CD4-positive, alpha-beta T cell (primary cell): ENCODE data around the gene SPRED2. TPM values are rescaled to one million over a fixed set of nuclear protein-coding genes. Genes with fewer than 3 reads are reported as not detected.

ENCODE experiments used
- ATAC-seq: fragments of 200-7000 bp; cut with Tn5 transposase; one replicate; pipeline ENCODE4 v1.10.0; 2022; ENCODE audit warnings: mild to moderate bottlenecking; ENCODE audit not compliant: poor library complexity
- CTCF ChIA-PET: fragments of 350-600 bp; sonication (Branson Sonifier 250); formaldehyde crosslinking; loops from one replicate; lab custom pipeline; 2021; ENCODE audit warnings: antibody characterized with exemption, inconsistent platforms; lab: Charles Lee
- POLR2A ChIA-PET: fragments of 350-600 bp; sonication (Branson Sonifier 250); formaldehyde crosslinking; loops from one replicate; lab custom pipeline; 2021; ENCODE audit warnings: antibody characterized with exemption, inconsistent platforms; lab: Charles Lee
- DNase-seq, 14 experiments: peaks; one replicate each; pipeline ENCODE4 v3.0.0-alpha.2; 2013 to 2020; ENCODE audit warnings: mixed read lengths in 2 of 14
- H3K27ac ChIP-seq, 2 donors: one replicate each; pipeline versions ENCODE4 v1.5.1 to v1.7.0; 2013; ENCODE audit warnings: low read length in 2 of 2, low read depth in 1 of 2, mild to moderate bottlenecking in 1 of 2
- H3K27me3 ChIP-seq, 2 experiments: 1 replicate in 1 of 2; 2 replicates in 1 of 2; pipeline versions ENCODE4 v1.6.1 to v1.7.0; 2013; ENCODE audit warnings: low read length in 2 of 2, control low read depth in 1 of 2, mild to moderate bottlenecking in 1 of 2, moderate library complexity in 1 of 2; ENCODE audit not compliant: insufficient read depth in 2 of 2, control insufficient read depth in 1 of 2
- H3K36me3 ChIP-seq: one replicate; pipeline ENCODE4 v1.6.1; 2013; ENCODE audit warnings: low read length, control low read depth; ENCODE audit not compliant: insufficient read depth
- H3K4me1 ChIP-seq: one replicate; pipeline ENCODE4 v1.6.1; 2013; ENCODE audit warnings: low read length, control low read depth; ENCODE audit not compliant: insufficient read depth
- H3K4me3 ChIP-seq: one replicate; pipeline ENCODE4 v1.5.1; 2013; ENCODE audit warnings: mild to moderate bottlenecking, low read length, moderate library complexity
- H3K9me3 ChIP-seq, 2 experiments: 1 replicate in 1 of 2; 2 replicates in 1 of 2; pipeline versions ENCODE4 v1.6.1 to v1.7.0; 2013; ENCODE audit warnings: low read length in 2 of 2, mild to moderate bottlenecking in 2 of 2, control low read depth in 1 of 2, moderate library complexity in 1 of 2; ENCODE audit not compliant: control insufficient read depth in 1 of 2, insufficient read depth in 1 of 2
- H3K27ac Mint-ChIP-seq: one replicate; pipeline ENCODE4 v1.8.0; 2020; ENCODE audit warnings: mixed read lengths
- H3K27me3 Mint-ChIP-seq: one replicate; pipeline ENCODE4 v1.8.0; 2021; ENCODE audit warnings: mixed read lengths
- H3K36me3 Mint-ChIP-seq: one replicate; pipeline ENCODE4 v1.8.0; 2021; ENCODE audit warnings: low read depth, mixed read lengths
- H3K4me1 Mint-ChIP-seq: one replicate; pipeline ENCODE4 v1.8.0; 2021; ENCODE audit warnings: low read depth, mixed read lengths
- H3K4me3 Mint-ChIP-seq: one replicate; pipeline ENCODE4 v1.8.0; 2020; ENCODE audit warnings: mild to moderate bottlenecking, mixed read lengths
- H3K9me3 Mint-ChIP-seq: one replicate; pipeline ENCODE4 v1.8.0; 2020; ENCODE audit warnings: mixed read lengths
- intact Hi-C, 2 experiments: fragments of 100-400 bp; cut with DNase I in 1 of 2; cut with micrococcal nuclease in 1 of 2; formaldehyde crosslinking; loops; one replicate each; pipeline versions ENCODE4 v1.15.1 to v1.9.0; 2023 to 2025; cut with DNase I, micrococcal nuclease
- total RNA-seq, 174 experiments: library from RNA in 2 of 174; stranded (reverse) in 2 of 174; gene quantifications; one replicate each; pipeline ENCODE4 v1.2.3 and lab custom pipeline; 2021 to 2026
- TF ChIP-seq, protein P1 (sequence below): fragments of 200-600 bp; IDR thresholded peaks from one replicate; pipeline ENCODE4 v1.8.0; 2022; ENCODE audit warnings: antibody characterized with exemption, mild to moderate bottlenecking

Gene SPRED2
- total RNA-seq, 2 experiments from 2014 or later: 2.5 to 2.8 TPM

DNA sequence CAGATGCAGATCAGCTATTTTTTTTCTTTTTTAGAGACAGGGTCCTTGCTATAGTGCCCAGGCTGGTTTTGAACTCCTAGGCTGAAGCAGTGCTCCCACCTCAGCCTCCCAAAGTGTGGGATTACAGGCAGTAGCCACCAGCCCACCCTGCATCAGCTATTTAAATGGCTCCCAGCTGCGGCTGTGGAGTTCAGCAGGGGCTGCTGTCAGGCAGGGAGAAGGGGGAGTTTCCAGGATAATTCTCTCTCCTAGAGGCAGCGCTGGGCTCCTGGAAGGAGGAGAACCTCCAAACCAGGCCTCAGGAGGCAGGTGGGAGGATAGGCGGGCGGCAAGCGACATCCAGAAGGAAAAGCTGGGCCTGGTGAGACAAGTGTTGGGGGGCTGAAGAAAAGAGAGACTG, 139.0 kb downstream of the SPRED2 start:
- Histone ChIP-seq H3K27ac (no peak overlapping the region), H3K4me1 (no peaks in the 10 kb centered on the region), H3K9me3 (no peaks in the 10 kb centered on the region), H3K4me3 (no peak overlapping the region), H3K27me3 (no peaks in the 10 kb centered on the region), H3K36me3 (no peaks in the 10 kb centered on the region)
- H3K4me1 Mint-ChIP-seq: peaks cover 6% of the 10 kb centered on the region
- no peaks in the 10 kb centered on the region for H3K27me3 Mint-ChIP-seq
- H3K36me3 Mint-ChIP-seq: no peaks in the 10 kb centered on the region
- H3K4me3 Mint-ChIP-seq: no peak overlapping the region
- ChIA-PET CTCF (no interaction called here), POLR2A (no interaction called here)
- H3K9me3 Mint-ChIP-seq: no peaks in the 10 kb centered on the region
- intact Hi-C loops: no loop called here
- no peak overlapping the region for H3K27ac Mint-ChIP-seq
- no peak for ATAC-seq
- DNase-seq: no peak
- TF ChIP-seq, protein P1, sequence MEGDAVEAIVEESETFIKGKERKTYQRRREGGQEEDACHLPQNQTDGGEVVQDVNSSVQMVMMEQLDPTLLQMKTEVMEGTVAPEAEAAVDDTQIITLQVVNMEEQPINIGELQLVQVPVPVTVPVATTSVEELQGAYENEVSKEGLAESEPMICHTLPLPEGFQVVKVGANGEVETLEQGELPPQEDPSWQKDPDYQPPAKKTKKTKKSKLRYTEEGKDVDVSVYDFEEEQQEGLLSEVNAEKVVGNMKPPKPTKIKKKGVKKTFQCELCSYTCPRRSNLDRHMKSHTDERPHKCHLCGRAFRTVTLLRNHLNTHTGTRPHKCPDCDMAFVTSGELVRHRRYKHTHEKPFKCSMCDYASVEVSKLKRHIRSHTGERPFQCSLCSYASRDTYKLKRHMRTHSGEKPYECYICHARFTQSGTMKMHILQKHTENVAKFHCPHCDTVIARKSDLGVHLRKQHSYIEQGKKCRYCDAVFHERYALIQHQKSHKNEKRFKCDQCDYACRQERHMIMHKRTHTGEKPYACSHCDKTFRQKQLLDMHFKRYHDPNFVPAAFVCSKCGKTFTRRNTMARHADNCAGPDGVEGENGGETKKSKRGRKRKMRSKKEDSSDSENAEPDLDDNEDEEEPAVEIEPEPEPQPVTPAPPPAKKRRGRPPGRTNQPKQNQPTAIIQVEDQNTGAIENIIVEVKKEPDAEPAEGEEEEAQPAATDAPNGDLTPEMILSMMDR: no peak

DNA sequence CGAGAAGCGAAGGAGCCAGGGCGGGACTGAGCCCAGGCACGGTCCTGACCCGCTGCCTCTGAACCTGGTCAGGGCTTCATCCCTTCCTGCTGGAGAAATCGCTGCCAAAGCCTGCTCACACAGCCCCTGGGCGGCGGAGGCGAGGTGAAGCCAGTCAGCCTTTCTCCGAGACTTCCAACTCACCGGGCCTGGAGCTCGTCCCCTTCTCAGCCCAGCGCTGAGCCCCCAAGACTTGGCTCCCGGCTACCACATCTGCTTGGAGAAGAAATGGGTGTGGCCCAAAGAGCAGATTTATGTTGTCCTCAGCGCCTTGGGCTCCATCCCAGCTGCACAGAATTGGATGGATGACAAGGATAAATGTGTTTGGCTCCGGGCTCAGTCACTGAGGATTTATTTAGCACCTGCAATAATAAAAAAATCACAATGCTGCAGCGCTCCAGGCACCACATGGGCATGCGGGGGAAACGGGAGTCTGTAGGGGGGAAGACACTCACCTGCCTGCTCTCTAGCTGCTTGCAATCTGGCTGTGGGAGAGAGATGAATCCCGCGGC, 139.9 kb downstream of the SPRED2 start:
- intact Hi-C loops: no loop called here

DNA sequence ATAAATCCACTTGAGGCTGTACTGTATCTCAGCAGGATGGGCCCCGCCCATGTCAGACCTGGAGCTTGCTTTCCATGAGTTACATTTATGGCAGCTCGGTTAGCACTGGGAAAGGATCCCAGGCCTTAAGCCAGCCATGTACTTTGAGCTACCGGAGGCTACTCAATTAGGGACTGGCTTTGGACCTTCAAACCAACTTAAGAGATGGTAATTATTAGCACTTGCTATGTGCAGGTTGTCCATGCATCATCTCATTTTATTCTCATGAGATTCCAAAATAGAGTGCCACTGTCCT, 140.3 kb downstream of the SPRED2 start:
- Histone ChIP-seq H3K9me3 (no peaks in the 10 kb centered on the region), H3K27me3 (no peaks in the 10 kb centered on the region), H3K4me1 (no peaks in the 10 kb centered on the region), H3K4me3 (no peak overlapping the region), H3K27ac (no peak overlapping the region), H3K36me3 (no peaks in the 10 kb centered on the region)
- H3K9me3 Mint-ChIP-seq: no peaks in the 10 kb centered on the region
- no peak overlapping the region for H3K4me3 Mint-ChIP-seq
- ChIA-PET POLR2A (no interaction called here), CTCF (no interaction called here)
- DNase-seq: no peak
- intact Hi-C loops: no loop called here
- no peaks in the 10 kb centered on the region for H3K36me3 Mint-ChIP-seq
- no peak overlapping the region for H3K27ac Mint-ChIP-seq
- no peaks in the 10 kb centered on the region for H3K4me1 Mint-ChIP-seq
- H3K27me3 Mint-ChIP-seq: no peaks in the 10 kb centered on the region
- TF ChIP-seq, protein P1: no peak
- no peak for ATAC-seq

More for the DNA sequence above, 139.9 kb downstream of the SPRED2 start:
- H3K9me3 Mint-ChIP-seq: no peaks in the 10 kb centered on the region
- H3K27me3 Mint-ChIP-seq: no peaks in the 10 kb centered on the region
- no peak for ATAC-seq
- H3K36me3 Mint-ChIP-seq: no peaks in the 10 kb centered on the region
- POLR2A ChIA-PET: no interaction called here
- Histone ChIP-seq H3K4me1 (no peaks in the 10 kb centered on the region), H3K27ac (no peak overlapping the region), H3K4me3 (no peak overlapping the region), H3K27me3 (no peaks in the 10 kb centered on the region), H3K36me3 (no peaks in the 10 kb centered on the region), H3K9me3 (no peaks in the 10 kb centered on the region)
- no peak overlapping the region for H3K4me3 Mint-ChIP-seq
- CTCF ChIA-PET: no interaction called here
- DNase-seq: no peak
- H3K27ac Mint-ChIP-seq: no peak overlapping the region
- TF ChIP-seq, protein P1: no peak
- H3K4me1 Mint-ChIP-seq: no peaks in the 10 kb centered on the region
